GM12892 (cell line): ENCODE data around the gene PRKACG.

Experiments used
- DNase-seq: peaks from one replicate; pipeline ENCODE4 v3.0.0; 2011; ENCODE audit not compliant: insufficient read length
- FAIRE-seq: peaks from 2 replicates; lab custom pipeline; 2011; peaks lifted over from hg19 to GRCh38; lab: Jason Lieb, UNC
- POLR2A ChIP-seq: IDR thresholded peaks from 2 replicates; pipeline ENCODE4 v1.6.1; 2011; ENCODE audit warnings: low read depth, low read length, control low read depth
- POLR2AphosphoS5 ChIP-seq: IDR thresholded peaks from 2 replicates; pipeline ENCODE4 v1.6.1; 2011; ENCODE audit warnings: low read depth, low read length, control low read depth
- TAF1 ChIP-seq: IDR thresholded peaks from 2 replicates; pipeline ENCODE4 v1.6.1; 2011; ENCODE audit warnings: low read depth, mild to moderate bottlenecking, control low read depth, low read length, borderline replicate concordance

Gene PRKACG

GRCh38 chr9:69018737-69019136 lies 4.8 kb upstream of the PRKACG start:
- TF ChIP-seq POLR2AphosphoS5 (no peak), POLR2A (no peak), TAF1 (no peak)
- FAIRE-seq (no peak), DNase-seq (no peak)

- no peak for TF ChIP-seq POLR2AphosphoS5
- no peak for TF ChIP-seq POLR2A
- TF ChIP-seq TAF1, result no peak
- FAIRE-seq, result no peak
- DNase-seq, result no peak
Measured at GRCh38 chr9:69016191-69017096, 2.5 kb upstream of the PRKACG start.

GRCh38 chr9:69013382-69013727 lies 558 bp downstream of the PRKACG start:
- no peak for TF ChIP-seq POLR2A
- no peak for DNase-seq
- no peak for FAIRE-seq

GRCh38 chr9:69012696-69013381 lies 1.1 kb downstream of the PRKACG start:
- no peak for DNase-seq
- TF ChIP-seq POLR2A (no peak), TAF1 (no peak), POLR2AphosphoS5 (no peak)
- peak; percentile 73 for FAIRE-seq

GRCh38 chr9:69009708-69010107 lies 4.2 kb downstream of the PRKACG start:
- FAIRE-seq, result peak; percentile 40
- no peak for DNase-seq
- TF ChIP-seq TAF1 (no peak), POLR2AphosphoS5 (no peak), POLR2A (no peak)

- no peak for FAIRE-seq
- DNase-seq, result no peak
- TF ChIP-seq POLR2A (no peak), TAF1 (no peak), POLR2AphosphoS5 (no peak)
Measured at GRCh38 chr9:69004836-69005235, 9.1 kb downstream of the PRKACG start.

GRCh38 chr9:69003051-69003450 lies 10.9 kb downstream of the PRKACG start:
- TF ChIP-seq TAF1 (no peak), POLR2AphosphoS5 (no peak), POLR2A (no peak)
- FAIRE-seq (no peak), DNase-seq (no peak)

- no peak for DNase-seq
- FAIRE-seq, result no peak
- TF ChIP-seq TAF1 (no peak), POLR2AphosphoS5 (no peak), POLR2A (no peak)
Measured at GRCh38 chr9:69001921-69002320, 12.0 kb downstream of the PRKACG start.

- TF ChIP-seq TAF1, result no peak
- TF ChIP-seq POLR2A, result no peak
- no peak for TF ChIP-seq POLR2AphosphoS5
- peak; percentile 97 for FAIRE-seq
Measured at GRCh38 chr9:68999393-69000105, 14.4 kb downstream of the PRKACG start.

GRCh38 chr9:68998812-68999211 lies 15.1 kb downstream of the PRKACG start:
- DNase-seq, result no peak
- TF ChIP-seq POLR2A (no peak), TAF1 (no peak), POLR2AphosphoS5 (no peak)
- FAIRE-seq, result peak; percentile 38

More at GRCh38 chr9:68999393-69000105, 14.4 kb downstream of the PRKACG start:
- DNase-seq, result peak; percentile 39

GRCh38 chr9:68998385-68998784 lies 15.5 kb downstream of the PRKACG start:
- TF ChIP-seq POLR2A (no peak), POLR2AphosphoS5 (no peak), TAF1 (no peak)
- DNase-seq (no peak), FAIRE-seq (no peak)
